NCI-H2107 (cell line): ENCODE data around the gene RUVBL2.
"Not testable (repeated sequence)": the region's sequence is repeated elsewhere in the genome, so short reads cannot be mapped to it uniquely, and the experiment has no call there.

Experiments used
- DNase-seq: peaks from one replicate; lab custom pipeline; 2025; lab: John Stamatoyannopoulos, UW

The RUVBL2 gene

DNA sequence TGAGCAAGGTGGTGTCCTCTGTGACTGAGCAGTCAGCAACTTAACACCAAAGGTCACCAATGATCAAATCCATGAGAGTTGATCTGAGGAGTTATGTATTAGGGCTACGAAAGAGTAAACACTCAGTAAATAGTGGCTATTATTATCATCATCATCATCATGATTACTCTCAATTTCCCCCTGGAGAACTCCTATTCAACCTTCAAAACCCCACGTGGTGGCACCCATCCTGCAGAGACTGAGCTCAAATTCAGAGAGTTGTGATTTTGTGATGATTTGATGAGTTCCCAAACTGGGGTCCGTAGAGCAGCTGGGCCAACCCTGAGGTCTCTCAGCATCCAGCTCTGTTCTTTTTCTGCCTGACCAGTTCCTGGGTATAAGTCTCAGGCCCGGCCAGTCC, 56.1 kb downstream of the RUVBL2 start:
- DNase-seq = not testable (repeated sequence)

DNA sequence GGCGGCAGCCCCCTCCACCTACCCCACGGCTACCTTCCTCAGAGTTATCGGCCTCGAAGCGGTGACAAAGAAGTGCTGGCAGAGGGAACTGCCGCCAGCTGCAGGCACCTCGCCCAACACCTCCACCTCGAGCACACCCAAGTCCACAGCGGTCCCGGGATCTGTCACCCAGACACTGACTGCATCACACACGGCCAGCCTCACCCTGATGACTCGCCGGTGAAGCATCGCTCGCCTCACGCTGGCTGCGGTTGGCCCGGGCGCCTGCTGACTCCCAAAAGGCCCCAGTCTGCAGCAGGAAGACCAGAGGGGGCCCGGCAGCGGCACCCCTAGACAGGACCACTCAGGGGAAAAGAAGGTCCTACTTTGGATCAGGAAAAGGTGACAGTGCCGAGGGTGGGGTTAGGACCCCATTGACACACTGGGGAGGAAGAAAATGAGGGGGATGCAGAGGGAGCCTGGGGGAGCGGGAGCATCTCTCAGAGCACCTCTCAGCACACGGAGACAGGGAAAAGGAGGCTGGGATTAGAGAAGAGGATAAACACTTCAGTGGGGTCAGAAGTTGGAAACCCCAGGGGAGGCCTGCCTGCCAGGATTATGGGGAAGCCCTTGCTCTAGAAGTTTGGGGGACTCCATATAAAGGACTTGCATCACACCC, 56.8 kb downstream of the RUVBL2 start:
- DNase-seq = not testable (repeated sequence)

DNA sequence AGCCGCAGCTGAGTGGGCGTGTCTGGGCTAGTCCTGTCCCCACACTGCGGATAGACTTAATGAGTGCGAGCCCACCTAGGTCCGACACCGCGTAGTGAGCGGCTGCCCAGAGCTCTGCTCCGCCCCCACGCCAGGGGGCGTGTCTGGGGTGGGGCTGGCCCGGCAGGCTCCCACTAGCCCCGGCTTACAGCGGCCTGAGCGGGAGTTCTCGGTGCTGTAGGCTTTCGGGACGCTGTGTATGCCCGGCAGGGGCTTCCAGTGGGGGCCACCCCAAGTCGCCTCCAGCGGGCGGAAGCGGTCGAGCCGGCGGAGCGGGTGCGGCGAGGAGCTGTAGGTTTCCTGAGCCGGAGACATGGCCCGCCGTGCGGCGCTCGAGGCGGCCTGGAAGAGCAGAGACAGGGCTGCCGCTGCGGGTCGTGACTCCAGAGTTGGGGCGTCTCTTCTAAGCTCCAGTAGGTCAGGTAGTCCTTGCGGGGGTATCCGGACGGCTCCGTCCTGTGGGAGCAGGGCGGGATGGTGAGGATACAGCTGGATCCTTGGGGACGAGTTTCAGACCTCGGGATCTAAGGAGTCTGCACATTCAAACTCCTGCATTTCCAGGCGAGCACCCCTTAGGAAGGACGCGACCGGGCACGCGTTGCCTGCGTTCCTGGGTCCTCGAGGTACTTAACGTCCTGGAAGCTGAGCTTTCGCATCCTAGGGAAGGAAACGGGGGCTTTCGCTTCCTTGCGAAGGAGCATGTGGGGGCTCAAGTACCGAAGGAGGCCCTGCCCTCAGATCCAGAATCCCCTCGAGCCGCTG, 62.6 kb downstream of the RUVBL2 start:
- DNase-seq = no peak

DNA sequence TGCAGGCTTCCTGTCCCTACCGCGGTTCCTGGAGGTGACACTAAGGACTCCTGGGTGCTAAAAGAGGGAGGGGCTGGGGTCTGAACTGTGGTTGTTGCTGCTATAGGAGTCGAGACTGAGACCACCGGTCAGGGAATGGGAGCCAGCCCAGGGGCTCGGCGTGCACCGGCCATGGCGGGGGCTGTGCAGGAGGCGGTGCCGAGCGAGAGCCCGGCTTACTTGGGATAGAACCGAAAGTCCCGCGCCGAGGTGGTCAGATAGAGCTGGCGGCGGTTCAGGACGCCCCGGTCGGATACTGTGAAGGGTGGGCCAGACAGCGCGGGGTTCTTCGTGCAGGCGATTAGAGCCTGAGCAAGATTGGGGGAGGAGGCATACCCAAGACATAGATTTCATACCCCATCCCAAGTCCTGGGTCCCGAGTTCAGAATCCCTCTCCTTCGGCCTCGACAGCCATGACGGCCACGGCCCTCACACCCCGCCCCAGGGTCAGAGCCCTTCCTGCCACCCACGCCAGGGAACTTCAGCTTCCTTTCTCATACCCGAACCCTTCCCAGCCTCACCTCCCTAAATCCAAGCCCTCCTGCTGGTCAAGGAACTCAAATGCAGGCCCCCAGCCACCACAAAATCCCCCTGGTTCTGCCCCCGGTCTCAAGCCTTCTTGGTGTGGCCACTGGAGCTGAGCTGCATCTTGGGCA, 63.4 kb downstream of the RUVBL2 start:
- DNase-seq = not testable (repeated sequence)

DNA sequence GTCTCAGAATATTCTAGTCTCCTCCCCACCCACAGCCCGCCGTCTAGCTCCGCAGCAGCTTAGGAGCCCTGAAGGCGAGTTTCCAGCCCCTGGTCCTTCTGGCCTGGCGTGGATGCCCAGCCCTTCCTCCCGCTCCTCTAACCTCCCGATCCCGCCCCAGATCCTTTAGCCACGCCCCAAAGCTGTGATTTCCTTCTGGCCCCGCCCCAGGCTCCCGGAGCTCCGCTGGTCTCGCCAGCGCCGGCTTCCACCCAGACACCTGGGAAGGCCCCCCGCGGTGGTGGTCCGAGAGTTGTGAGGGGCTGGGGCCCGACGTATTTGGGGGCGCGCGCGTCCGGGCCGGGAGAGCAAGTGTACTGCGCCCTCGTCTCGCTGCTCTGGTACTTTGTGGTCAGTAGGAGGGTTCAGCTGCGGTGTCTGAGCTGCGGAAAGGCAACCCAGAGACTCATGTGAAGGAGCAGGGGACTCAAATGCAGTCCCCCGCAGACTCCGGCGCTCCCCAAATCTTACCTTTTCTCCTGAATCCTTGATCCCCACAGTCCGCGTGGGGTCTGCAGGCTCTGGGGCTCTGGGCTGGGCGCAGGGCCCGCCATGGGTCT, 64.0 kb downstream of the RUVBL2 start, which contains the start of gene CGB7:
Gene CGB7, minus strand, starts transcription at position 114 of the 599 bp plus-strand sequence. CDS start 2,374 bp downstream, outside the sequence.
- no peak for DNase-seq

DNA sequence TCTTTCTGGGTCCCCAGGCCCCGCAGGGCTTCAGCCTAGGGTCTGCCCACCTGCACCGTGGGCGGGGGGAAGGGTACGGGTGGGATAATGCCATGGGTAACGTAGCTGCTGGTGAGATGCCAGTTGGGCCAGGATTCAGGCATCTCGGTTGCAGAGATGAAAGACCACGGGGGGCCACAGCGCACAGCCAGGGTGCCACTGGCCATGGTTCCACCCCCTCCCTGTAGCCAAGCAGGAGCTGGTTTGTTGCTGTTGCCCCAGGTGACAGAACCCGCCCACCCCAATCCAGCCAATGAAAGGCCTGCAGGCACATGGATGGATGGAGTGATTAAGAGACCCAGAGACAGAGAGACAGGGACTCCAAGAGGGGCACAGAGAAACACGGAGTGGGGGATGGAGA, 64.9 kb downstream of the RUVBL2 start:
- no peak for DNase-seq

DNA sequence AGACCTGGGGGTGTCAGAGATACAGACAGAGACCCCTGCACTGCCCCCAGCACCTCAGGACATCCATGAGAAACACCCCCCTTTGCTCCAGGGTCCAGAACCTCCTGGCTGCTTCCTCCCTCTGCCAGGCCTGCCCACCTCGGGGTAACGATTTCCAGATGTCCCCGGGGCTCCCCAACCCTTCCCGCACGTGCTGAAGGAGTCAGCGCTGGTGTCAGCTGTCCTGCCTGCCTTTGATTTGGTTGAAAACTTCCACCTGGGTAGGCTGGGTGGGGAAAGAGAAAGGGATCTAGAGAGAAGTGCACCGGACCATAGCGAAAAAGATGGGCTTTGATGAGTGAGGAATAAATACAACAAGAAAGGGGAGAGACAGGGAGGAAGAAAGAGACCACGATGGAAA, 65.4 kb downstream of the RUVBL2 start:
- DNase-seq = no peak

DNA sequence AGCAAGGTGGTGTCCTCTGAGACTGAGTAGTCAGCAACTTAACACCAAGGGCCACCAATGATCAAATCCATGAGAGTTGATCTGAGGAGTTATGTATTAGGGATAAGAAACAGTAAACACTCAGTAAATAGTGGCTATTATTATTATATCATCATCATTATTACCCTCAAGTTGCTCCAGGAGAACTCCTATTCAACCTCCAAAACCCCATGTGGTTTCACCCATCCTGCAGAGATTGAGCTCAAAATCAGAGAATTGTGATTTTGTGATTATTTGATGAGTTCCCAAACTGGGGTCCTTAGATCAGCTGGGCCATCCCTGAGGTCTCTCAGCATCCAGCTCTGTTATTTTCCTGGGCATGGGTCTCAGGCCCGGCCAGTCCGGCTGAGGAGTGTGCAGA, 67.3 kb downstream of the RUVBL2 start:
- DNase-seq = no peak

DNA sequence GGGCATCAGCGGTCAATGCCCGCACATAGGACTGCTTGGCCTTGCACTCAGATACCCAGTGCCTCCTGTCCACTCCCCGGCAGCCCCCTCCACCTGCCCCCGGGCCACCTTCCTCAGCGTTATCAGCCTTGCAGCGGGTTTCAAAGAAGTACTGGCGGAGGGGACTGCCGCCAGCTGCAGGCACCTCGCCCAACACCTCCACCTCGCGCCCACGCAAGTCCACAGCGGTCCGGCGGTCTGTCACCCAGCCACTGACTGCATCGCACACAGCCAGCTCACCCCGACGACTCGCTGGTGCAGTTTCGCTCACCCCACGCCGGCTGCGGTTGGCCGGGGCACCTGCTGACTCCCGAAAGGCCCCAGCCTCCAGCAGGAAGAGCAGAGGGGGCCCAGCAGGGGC, 67.8 kb downstream of the RUVBL2 start:
- DNase-seq = no peak

DNA sequence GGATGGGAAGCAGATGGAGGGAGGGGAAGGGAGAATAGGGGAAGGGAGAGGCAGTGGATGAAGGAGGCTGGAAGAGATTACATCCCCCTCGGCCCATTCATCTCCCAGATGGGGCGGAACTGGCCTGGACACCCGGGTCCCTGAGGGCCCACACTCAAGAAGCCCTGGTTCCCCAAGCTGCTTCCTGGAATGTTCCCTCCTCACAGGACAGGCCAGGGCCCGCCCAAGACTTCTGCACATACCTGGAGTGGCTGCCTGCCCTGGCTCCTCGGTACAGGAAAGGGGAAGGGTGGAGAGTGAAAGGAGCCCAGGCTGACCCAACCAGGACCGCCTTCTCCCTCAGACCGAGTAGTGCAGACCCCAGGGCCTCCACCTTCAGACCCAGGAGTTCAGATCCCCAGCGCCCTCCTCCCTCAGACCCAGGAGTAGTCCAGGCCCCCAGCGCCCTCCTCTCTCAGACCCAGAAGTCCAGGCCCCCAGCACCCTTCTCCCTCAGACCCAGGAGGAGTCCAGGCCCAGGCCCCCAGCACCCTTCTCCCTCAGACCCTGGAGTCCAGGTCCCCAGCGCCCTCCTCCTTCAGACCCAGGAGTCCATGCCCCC, 70.4 kb downstream of the RUVBL2 start:
- no peak for DNase-seq

DNA sequence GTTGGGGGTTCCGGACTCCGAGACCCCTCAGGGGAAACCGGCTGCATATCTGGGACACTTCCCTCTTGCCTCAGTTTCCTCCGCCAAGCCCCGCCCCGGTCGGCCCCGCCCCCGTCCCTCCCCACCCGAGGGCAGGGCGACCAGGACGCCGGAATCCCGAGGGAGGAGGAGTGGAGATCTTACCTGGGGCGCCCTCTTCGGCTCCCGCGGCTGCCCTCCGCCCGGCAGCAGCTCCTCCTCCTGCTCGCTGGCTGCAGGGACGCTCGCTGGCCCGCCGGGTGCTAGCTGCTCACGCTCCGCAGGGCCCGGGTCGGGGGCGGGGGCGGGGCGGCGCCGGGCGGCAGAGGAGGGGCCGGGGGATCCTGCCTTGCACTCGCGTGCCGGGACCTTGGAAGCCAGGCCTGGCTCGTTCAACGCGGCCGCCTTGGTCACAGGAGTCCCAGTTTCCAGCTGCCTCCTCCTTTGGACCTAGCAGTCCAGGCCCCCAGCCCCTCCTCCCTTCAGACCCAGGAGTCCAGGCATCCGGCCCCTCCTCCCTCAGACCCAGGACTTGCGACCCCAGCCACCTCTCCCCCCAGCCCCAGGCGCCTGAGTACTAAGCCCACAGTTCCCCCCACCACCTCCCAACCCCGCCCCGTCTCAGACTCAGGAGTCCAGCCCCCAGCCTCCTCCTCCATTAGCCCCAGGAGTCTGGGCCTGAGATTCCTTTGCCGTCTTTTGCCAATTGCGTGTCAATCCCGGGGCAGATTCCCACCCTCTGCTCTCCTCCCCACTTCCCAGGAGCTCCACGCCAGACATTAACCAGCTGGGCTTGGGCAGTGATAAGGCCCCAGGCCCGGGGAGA, 71.3 kb downstream of the RUVBL2 start, which contains the start of gene NTF4:
Gene NTF4, minus strand, starts transcription at position 51 of the 844 bp plus-strand sequence. CDS start 2,821 bp downstream, outside the sequence.
- no peak for DNase-seq
